ENCODE measurements around the gene CASP3. TPM values are rescaled to one million over a fixed set of nuclear protein-coding genes. Genes with fewer than 3 reads are reported as not detected.

Gene CASP3
- total and polyA plus RNA-seq, 7 donors, result 13.8 to 49.7 (median 20.9) TPM

DNA sequence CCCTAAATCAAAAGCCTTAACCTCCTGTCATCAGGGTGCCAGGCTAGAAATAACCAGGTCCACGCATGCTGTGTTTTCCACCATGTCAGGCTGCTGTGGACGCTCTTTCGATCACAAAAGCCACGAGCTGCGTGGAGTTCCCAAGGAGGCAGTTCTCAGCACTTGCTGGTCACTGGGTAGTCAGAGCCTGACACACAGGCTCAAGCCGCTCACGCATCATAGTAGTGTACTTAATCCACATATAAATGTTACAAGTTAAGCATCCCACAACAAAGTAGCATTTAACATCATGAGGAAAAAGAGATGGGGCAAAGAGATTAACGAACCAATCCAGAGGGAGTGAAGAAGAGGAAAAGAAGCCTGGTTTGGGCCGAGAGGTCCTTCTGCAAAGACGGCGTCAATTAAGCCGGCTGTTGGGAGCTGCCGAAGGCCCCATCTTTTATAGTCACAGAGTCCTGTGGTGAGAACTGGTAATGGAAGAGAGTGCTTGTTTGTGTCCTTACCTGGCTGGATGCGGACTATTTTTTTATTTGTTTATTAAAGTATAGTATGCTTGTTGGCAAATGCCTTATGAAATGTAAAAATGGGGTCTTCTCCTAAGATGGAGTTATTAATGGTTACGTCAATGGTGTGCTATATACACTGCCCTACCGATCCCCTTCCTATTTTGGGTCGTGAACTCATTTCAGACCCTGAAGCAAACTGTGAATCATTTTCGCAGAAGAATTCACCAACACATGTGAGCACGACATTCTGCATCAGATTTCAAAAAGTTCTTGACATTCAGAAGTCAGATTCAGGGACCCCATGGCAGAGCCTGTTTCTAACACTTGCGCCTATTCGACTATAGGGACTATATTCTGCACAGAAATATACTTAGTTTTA is 966 bp upstream of the CASP3 start:
- WGBS, 3 donors, result 20 to 25% (median 24%) methylated on average over 21 of the region's 21 CpGs
- H3K27me3 ChIP-seq (ENCODE audit: insufficient read depth in 3 of 3, low read length in 2 of 3), result no peaks in the 10 kb centered on the region
- H3K4me3 ChIP-seq, result peak overlapping the region; percentile 91
- H3K4me1 ChIP-seq, result peaks cover 44% of the 10 kb centered on the region
- TF ChIP-seq, protein P1, sequence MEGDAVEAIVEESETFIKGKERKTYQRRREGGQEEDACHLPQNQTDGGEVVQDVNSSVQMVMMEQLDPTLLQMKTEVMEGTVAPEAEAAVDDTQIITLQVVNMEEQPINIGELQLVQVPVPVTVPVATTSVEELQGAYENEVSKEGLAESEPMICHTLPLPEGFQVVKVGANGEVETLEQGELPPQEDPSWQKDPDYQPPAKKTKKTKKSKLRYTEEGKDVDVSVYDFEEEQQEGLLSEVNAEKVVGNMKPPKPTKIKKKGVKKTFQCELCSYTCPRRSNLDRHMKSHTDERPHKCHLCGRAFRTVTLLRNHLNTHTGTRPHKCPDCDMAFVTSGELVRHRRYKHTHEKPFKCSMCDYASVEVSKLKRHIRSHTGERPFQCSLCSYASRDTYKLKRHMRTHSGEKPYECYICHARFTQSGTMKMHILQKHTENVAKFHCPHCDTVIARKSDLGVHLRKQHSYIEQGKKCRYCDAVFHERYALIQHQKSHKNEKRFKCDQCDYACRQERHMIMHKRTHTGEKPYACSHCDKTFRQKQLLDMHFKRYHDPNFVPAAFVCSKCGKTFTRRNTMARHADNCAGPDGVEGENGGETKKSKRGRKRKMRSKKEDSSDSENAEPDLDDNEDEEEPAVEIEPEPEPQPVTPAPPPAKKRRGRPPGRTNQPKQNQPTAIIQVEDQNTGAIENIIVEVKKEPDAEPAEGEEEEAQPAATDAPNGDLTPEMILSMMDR (IDR thresholded peaks at IDR 0.05), result no peak
- ATAC-seq, result peak; percentile 2 to 41 (median 22)
- H3K27ac ChIP-seq, result peak overlapping the region; percentile 99
- H3K9me3 ChIP-seq, result no peaks in the 10 kb centered on the region
- DNase-seq, result no peak
- H3K36me3 ChIP-seq (ENCODE audit: insufficient read depth in 1 of 2, low read depth in 1 of 2), result peaks cover 0 to 19% of the 10 kb centered on the region in 2 donors
- intact Hi-C loops (cut with DNase I), result loop anchor here (5.0 to 10.0 kb wide), 7 partner anchors 82 to 745 kb away; partner anchors contain the start of genes ACSL1 (in 2 of the 2), ANKRD37 (in 1 of the 2), CENPU (in 1 of the 2) and IRF2 (in 1 of the 2)

DNA sequence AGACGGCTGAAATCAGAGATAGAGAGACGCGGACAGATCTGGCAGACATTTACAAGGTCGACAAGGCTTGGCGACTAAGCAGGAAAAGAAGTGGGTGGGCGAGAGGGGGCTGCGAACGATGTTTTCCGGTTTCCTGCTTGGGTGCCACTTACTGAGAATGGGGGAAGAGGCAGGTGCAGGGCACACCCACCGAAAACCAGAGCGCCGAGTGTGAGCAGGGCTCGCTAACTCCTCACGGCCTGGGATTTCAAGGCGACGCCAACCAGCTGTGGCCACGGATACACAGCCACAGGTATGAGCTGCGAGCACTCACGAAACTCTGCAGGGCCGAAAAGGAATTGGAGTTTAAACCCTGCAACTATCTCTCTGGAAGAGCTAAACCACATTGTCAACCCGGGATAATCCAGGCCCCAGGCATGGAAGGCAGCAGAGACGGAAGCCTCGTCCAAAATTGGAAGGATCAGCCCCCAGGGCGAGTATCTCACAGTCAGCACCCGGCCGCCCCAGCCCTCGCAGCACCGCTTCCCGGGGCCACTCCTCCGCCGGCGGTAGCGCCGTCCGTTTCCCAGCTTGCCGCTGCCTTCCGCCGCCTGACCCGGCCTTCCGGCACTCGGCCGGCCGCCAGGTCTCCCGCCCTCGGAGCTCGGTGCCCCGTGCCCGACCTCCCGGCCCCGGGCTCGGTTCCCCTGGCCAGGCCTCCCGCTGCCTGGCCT is 778 bp downstream of the CASP3 start:
- Histone ChIP-seq H3K4me1 (peaks cover 55% of the 10 kb centered on the region), H3K27ac (peak overlapping the region; percentile 99), H3K4me3 (peak overlapping the region; percentile 91), H3K27me3 (ENCODE audit: insufficient read depth in 3 of 3, low read length in 2 of 3) (no peaks in the 10 kb centered on the region), H3K9me3 (no peaks in the 10 kb centered on the region), H3K36me3 (ENCODE audit: insufficient read depth in 1 of 2, low read depth in 1 of 2) (peaks cover 0 to 33% of the 10 kb centered on the region in 2 donors)
- DNase-seq, result peak; percentile 74 to 86
- intact Hi-C loops (cut with DNase I), result loop anchor here (5.0 to 10.0 kb wide), 6 partner anchors 84 to 384 kb away; partner anchors contain the start of genes ACSL1 (in 2 of the 2), CENPU (in 1 of the 2) and IRF2 (in 1 of the 2)
- TF ChIP-seq, protein P1 (IDR thresholded peaks at IDR 0.05), result no peak
- peak; percentile 36 to 68 (median 58) for ATAC-seq
- WGBS, 3 donors, result 0 to 1% (median 0%) methylated on average over 49 to 52 of the region's 52 CpGs

DNA sequence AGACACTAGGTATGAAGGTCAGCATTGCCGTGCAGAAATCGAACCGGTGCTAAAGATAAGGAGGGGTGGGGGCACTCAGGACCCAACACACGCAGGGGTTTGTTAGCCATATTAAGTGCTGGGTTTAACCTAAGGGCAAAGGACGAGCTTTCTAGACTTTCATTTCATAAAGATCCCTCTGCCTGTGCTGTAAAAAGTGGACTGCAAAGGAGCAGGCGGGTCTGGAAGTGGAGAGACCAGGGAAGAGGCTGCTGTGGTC is 1.3 kb downstream of the CASP3 start:
- TF ChIP-seq, protein P1 (IDR thresholded peaks at IDR 0.05), result no peak
- H3K27ac ChIP-seq, result peak overlapping the region; percentile 99
- DNase-seq, result no peak
- no peaks in the 10 kb centered on the region for H3K9me3 ChIP-seq
- peaks cover 0 to 37% of the 10 kb centered on the region in 2 donors for H3K36me3 ChIP-seq (ENCODE audit: insufficient read depth in 1 of 2, low read depth in 1 of 2)
- no peak for ATAC-seq
- H3K4me3 ChIP-seq, result peak overlapping the region; percentile 91
- intact Hi-C loops (cut with DNase I), result loop anchor here (5.0 to 10.0 kb wide), 6 partner anchors 84 to 383 kb away; partner anchors contain the start of genes ACSL1 (in 2 of the 2), CENPU (in 1 of the 2) and IRF2 (in 1 of the 2)
- H3K4me1 ChIP-seq, result peaks cover 55% of the 10 kb centered on the region
- H3K27me3 ChIP-seq (ENCODE audit: insufficient read depth in 3 of 3, low read length in 2 of 3), result no peaks in the 10 kb centered on the region
- WGBS, 3 donors, result 6 to 10% (median 9%) methylated on average over 6 of the region's 6 CpGs

DNA sequence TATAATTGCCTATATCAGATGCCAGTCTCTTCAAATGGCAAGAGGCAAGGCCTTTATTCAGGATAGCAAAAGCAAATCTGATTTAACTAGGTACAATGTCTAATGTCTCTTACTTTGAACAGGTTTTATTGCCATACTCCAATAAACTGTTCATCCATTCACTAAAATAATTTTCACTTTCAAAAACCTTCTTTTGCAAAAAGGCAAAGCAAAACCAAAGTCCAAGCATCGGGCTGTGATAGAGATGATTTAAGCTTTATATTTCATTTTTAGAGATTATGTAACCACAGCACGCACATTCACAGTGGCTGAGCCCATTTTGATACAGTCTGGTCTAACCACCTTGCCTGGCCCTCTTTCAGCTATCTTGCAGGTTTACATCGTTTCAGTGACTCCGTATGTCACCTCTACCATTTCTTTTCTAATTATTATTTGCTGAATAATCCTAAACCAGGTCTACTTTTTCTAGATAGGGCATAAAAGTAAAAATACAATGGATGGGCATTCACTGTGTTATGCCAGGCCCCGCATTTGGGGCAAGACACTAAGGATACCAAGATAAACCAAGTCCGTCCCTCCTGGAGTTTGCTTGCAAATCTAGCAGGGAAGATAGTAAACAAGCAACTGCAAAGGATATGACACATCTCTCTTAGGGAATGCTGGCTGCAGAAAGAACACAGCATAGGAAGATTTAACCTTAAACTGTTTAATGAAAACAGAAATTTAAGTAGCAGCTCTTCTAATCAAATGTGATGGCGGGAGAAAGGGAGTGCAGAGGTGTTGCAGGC is 1.8 kb downstream of the CASP3 start:
- peaks cover 55% of the 10 kb centered on the region for H3K4me1 ChIP-seq
- H3K27ac ChIP-seq, result peak overlapping the region; percentile 99
- TF ChIP-seq, protein P1 (IDR thresholded peaks at IDR 0.05), result no peak
- intact Hi-C loops (cut with DNase I), result loop anchor here (5.0 to 10.0 kb wide), 6 partner anchors 85 to 383 kb away; partner anchors contain the start of genes ACSL1 (in 2 of the 2), CENPU (in 1 of the 2) and IRF2 (in 1 of the 2)
- H3K9me3 ChIP-seq, result no peaks in the 10 kb centered on the region
- peak overlapping the region; percentile 91 for H3K4me3 ChIP-seq
- 69 to 88% (median 87%) methylated on average over 7 of the region's 7 CpGs for whole genome bisulfite sequencing, 3 donors
- H3K36me3 ChIP-seq (ENCODE audit: insufficient read depth in 1 of 2, low read depth in 1 of 2), result peaks cover 0 to 37% of the 10 kb centered on the region in 2 donors
- DNase-seq (no peak), ATAC-seq (no peak)
- no peaks in the 10 kb centered on the region for H3K27me3 ChIP-seq (ENCODE audit: insufficient read depth in 3 of 3, low read length in 2 of 3)
